RPMI8226 (cell line): ENCODE data around the gene MAST4.
"Not testable (repeated sequence)": the region's sequence is repeated elsewhere in the genome, so short reads cannot be mapped to it uniquely, and the experiment has no call there.

ENCODE experiments used
- DNase-seq: peaks from one replicate; pipeline ENCODE4 v3.0.0-alpha.2; 2015

The MAST4 gene

DNA sequence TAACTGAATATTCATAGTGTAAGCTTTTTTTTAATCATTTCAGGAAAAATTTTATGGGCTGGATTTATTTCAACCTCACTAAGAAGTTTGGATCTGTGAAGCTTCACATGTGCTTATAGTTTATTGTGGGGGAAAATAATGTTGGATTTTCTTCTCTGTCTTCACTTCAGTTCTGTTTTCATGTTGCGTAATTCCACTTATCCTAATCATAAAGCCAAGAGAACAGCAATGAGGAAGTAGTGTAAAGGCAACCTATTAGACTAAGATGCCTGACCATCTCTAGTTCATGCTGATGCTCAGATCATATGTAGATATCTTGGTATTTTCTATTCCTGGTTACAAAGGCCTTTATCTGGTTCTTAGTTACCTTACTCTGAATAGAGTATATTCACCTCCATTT lies 550.4 kb downstream of the MAST4 start:
- DNase-seq = no peak

GRCh38 chr5:67146981-67147380 lies 550.8 kb downstream of the MAST4 start:
- DNase-seq = no peak

- DNase-seq = no peak
Measured at GRCh38 chr5:67147760-67148159, 551.6 kb downstream of the MAST4 start.

GRCh38 chr5:67149057-67149950 lies 553.1 kb downstream of the MAST4 start:
- no peak for DNase-seq

DNA sequence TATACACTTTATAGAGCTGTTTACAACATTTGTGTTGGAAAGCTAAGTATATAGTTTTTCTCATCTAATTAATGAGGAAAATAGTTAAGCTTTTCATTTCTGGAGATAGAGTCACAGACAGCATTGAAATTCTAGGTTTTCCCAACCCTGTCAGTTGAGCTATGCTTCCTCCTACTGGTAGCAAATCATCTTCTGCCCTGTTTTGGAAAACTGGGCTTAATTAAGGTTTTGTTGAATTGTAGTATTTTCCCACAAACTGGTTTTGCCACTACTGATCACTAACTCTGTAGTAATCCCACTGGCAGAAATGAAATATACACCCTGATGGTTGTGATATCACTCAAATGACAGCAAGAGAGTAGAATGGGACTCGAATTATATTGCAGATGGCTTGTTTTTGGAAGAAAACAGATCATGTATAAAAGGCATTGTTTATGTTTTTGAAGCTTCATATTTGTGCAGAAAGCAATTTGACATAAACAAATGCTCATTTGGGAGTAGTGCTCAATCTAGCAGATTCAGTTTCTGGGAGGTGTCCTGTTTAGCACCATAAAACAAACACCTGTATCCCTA lies 553.8 kb downstream of the MAST4 start:
- DNase-seq = no peak

DNA sequence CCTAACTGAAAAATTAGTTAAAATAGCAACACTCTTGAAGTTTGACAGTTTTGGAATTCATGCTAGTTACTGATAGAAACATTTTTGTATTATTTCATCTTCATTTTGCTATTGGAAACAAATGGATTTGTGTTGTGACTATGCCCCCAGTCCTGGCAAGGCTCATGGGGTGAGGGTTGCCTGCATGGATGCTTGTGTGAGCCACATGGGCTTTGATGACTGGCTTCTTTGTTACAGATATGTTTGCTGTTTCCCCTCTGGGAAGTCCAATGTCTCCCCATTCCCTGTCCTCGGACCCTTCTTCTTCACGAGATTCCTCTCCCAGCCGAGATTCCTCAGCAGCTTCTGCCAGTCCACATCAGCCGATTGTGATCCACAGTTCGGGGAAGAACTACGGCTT lies 556.2 kb downstream of the MAST4 start:
- DNase-seq = no peak

GRCh38 chr5:67153292-67153691 lies 557.1 kb downstream of the MAST4 start:
- DNase-seq = no peak

- DNase-seq = no peak
Measured at GRCh38 chr5:67154556-67155206, 558.5 kb downstream of the MAST4 start.

DNA sequence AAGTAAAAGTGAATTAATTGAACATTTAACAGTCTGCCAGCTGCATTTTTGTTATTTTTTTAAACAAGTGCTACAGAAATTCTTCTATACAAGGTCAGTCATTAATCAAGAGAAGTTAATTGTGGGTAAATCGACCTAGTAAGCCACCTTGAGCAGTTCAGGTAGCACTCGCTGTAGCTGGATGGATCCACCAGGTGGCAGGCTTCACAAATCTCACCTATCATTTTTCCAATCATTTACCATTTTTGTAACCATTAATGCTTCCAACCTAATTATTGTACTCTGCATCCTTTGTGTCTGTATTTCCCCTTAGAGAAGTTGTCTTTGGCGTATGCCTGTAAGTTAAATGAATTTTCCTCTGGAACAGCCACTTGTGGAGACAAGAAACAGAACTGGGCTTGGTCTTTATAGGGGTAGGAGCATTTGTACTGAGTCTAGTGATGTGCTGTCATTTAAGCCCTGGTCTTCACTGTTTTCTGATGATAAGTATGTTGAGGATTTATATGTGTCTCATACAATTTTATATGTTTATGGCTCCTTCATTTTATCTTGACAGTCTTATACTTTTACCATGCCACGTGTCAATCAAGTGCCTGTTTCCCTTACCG lies 560.9 kb downstream of the MAST4 start:
- DNase-seq = peak; percentile 65

DNA sequence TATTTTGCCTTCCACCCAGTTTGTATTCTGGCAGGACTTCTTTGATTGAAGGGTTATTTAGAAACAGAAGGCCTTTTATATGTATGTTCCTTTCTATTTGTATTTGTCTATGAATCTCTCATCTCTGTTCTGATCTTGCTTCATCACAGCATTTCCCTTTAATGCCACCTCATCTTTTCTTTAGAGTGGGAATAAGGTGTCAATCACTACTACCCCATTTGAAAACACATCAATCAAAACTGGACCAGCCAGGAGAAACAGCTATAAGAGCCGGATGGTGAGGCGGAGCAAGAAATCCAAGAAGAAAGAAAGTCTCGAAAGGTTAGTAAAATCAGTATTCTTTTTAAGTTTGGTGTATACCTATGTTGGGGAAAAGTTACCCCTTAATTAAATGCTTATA lies 564.1 kb downstream of the MAST4 start:
- no peak for DNase-seq

DNA sequence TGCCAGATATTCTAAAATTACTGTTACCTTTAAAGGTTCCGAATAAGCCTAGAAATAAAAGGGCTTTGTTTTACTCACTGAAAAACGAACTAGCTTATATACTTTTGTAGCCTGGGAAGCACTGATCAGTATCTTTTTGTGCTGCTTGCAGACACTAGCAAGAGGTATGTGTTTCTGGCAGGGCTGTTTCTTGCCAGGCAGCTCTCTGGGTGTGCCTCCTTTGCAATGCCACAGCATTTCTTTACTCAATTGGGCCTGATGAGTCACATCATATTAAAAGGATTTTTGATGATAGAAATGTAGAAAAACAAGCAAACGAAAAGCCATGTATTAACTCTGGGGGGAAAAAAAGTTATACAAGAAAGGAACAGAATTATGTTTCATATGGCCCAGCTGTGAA lies 564.8 kb downstream of the MAST4 start:
- DNase-seq = no peak

DNA sequence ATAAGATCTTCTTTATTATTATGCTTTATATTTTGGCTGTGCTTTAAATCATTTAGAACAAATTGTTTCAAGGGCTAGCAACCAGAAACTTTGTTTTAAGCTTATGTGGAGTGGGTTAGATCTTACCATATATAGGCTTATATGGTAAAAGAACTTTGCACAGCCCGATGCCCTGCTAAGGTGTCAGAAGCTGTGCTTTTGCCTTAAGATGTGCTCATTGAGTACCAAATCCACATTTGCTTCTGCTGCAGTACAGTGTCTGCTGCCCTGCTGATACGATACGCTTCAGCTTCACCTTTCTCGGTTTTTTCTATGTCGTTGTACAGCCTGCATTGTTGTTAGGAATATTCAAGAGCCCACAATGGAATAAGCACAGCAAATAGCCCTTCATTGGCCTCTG lies 565.6 kb downstream of the MAST4 start:
- DNase-seq = no peak

- no peak for DNase-seq
Measured at GRCh38 chr5:67163231-67163756, 567.1 kb downstream of the MAST4 start.

DNA sequence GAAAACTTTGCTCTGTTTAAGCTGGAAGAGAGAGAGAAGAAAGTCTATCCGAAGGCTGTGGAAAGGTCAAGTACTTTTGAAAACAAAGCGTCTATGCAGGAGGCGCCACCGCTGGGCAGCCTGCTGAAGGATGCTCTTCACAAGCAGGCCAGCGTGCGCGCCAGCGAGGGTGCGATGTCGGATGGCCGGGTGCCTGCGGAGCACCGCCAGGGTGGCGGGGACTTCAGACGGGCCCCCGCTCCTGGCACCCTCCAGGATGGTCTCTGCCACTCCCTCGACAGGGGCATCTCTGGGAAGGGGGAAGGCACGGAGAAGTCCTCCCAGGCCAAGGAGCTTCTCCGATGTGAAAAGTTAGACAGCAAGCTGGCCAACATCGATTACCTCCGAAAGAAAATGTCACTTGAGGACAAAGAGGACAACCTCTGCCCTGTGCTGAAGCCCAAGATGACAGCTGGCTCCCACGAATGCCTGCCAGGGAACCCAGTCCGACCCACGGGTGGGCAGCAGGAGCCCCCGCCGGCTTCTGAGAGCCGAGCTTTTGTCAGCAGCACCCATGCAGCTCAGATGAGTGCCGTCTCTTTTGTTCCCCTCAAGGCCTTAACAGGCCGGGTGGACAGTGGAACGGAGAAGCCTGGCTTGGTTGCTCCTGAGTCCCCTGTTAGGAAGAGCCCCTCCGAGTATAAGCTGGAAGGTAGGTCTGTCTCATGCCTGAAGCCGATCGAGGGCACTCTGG lies 567.8 kb downstream of the MAST4 start:
- DNase-seq = peak; percentile 20

DNA sequence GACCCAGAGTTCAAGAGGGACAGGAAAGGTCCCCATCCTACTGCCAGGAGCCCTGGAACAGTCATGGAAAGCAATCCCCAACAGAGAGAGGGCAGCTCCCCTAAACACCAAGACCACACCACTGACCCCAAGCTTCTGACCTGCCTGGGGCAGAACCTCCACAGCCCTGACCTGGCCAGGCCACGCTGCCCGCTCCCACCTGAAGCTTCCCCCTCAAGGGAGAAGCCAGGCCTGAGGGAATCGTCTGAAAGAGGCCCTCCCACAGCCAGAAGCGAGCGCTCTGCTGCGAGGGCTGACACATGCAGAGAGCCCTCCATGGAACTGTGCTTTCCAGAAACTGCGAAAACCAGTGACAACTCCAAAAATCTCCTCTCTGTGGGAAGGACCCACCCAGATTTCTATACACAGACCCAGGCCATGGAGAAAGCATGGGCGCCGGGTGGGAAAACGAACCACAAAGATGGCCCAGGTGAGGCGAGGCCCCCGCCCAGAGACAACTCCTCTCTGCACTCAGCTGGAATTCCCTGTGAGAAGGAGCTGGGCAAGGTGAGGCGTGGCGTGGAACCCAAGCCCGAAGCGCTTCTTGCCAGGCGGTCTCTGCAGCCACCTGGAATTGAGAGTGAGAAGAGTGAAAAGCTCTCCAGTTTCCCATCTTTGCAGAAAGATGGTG lies 568.8 kb downstream of the MAST4 start:
- DNase-seq = no peak

- DNase-seq = peak; percentile 93
Measured at GRCh38 chr5:67165526-67166459, 569.6 kb downstream of the MAST4 start.

DNA sequence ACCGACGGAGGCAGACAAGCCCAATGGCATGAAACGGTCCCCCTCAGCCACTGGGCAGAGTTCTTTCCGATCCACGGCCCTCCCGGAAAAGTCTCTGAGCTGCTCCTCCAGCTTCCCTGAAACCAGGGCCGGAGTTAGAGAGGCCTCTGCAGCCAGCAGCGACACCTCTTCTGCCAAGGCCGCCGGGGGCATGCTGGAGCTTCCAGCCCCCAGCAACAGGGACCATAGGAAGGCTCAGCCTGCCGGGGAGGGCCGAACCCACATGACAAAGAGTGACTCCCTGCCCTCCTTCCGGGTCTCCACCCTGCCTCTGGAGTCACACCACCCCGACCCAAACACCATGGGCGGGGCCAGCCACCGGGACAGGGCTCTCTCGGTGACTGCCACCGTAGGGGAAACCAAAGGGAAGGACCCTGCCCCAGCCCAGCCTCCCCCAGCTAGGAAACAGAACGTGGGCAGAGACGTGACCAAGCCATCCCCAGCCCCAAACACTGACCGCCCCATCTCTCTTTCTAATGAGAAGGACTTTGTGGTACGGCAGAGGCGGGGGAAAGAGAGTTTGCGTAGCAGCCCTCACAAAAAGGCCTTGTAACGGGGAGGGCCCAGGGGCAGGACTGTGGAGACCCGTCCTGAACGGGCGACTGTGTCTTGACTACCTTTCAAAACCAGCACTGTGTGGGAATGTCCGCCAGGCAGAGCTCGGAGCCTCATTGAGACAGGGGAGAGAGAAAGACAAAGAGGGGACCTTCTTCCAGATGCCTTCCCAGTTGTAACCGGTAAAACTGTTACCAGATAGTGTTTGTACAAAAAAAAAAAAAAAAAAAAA lies 570.5 kb downstream of the MAST4 start:
- peak; percentile 46 for DNase-seq

- no peak for DNase-seq
Measured at GRCh38 chr5:67168069-67168468, 571.9 kb downstream of the MAST4 start.

DNA sequence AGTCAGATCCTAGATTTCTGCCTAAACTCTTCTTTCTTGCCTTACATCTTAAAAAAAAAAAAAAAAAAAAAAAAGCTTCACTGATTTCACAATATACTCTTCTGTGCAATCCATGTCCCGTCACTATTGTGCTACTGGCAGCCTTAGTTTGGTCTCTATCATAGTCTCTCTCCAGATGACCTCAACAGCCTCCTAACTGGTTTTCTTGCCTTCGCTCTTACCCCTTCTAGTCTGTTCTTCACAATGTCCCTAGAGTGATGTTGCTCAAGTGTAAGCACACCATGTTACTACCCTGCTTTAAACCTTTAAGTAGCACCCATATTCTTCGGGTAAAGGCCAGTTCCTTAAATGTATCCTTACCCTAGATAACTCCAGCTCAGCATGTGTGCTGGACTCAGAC lies 574.6 kb downstream of the MAST4 start:
- DNase-seq = no peak

GRCh38 chr5:67173351-67173750 lies 577.2 kb downstream of the MAST4 start:
- not testable (repeated sequence) for DNase-seq
